Activated naive CD4-positive, alpha-beta T cell treated with anti-CD3 and anti-CD28 coated beads, Interleukin-2, amount 50 U/mL, for 16 hours (primary cell): ENCODE measurements around the gene ATP2C2.
"Not testable (repeated sequence)": the region's sequence is repeated elsewhere in the genome, so short reads cannot be mapped to it uniquely, and the experiment has no call there.

ENCODE experiments used
- DNase-seq: peaks from one replicate; pipeline ENCODE4 v3.0.0-alpha.2; 2020

ATP2C2 gene

GRCh38 chr16:84368308-84368996, at the start of gene ATP2C2:
Gene ATP2C2 (plus strand): TSS chr16:84368538. CDS start chr16:84368616, 78 bp downstream.
- no peak for DNase-seq

- DNase-seq: no peak
These were observed 49.1 kb upstream of the ATP2C2 start for GRCh38 chr16:84319146-84319760.

DNA sequence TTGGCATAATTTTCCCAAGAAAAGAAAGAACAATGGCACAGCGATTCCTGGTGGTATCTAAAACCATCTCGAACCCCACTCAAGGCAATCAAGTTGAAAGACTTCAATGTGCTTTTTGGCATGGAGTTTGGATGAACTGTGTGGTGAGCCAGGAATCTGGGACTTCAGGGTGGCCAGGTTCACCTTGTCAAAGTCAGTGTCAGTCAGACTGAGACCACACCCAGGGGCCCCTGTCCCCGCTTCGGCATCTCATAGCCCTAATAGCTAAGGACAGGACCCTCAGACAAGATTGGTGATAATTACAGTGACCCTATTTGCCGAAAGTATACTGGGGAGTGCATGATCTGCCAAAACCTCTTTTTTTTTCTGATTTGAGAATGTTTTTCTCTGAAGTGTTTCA, 47.8 kb upstream of the ATP2C2 start:
- DNase-seq: no peak

GRCh38 chr16:84321932-84322331, 46.4 kb upstream of the ATP2C2 start:
- no peak for DNase-seq

GRCh38 chr16:84322749-84323148, 45.6 kb upstream of the ATP2C2 start:
- DNase-seq: no peak

GRCh38 chr16:84323606-84324005, 44.7 kb upstream of the ATP2C2 start:
- DNase-seq: no peak

DNA sequence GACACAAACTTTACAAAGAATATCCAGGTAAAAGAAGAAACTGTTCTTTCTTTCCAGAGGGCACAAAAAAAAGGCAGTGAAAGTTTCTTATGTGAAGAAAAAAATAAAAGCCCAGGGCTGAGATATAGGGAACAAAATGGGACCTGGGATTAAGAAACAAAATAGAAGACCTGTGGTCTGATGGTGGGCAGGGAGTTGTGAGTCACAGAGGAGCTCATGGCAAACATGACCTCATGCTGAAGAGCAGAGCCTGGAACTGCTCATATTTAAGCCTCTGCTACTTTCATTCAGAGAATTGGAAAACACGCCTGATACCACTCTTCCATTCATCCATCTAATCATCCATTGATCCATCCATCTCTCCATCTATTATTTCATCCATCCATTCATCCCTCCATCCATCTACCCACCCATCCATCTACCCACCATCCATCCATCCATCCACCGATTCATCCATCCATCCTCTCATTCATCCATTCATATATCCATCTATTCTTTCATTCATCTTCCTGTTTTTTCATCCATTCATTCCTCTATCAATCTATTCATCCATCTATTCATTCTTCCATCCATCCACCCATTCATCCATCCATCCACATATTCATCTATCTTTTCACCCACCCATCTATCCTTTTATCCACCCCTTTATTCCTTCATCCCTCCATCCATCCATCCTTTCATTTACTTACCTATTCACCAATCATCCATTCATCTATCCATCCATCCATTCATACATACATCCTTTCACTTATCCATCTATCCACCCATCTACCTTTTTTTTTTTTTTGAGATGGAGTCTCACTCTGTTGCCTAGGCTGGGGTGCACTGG, 43.7 kb upstream of the ATP2C2 start:
- DNase-seq: no peak

DNA sequence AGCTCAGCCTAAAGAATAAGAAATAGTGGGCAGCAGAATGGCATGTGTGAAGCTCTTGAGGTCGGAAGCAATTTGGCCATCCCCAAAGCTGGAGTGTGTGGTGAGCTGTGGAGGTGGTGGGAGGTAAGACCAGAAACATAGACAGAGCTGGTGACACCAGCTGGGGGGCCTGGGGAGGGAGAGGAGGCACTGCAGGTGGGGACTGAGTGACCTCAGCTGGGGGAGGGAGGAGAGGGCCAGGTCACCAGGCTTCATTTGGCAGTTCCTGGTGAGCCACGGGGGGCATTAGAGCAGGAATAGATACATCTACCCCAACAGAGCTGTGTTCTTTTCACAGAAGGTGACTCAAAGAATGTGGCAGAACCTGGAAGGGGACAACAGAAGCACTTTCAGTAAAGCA, 41.8 kb upstream of the ATP2C2 start:
- DNase-seq: no peak

GRCh38 chr16:84327926-84328505, 40.3 kb upstream of the ATP2C2 start:
- DNase-seq: no peak

DNA sequence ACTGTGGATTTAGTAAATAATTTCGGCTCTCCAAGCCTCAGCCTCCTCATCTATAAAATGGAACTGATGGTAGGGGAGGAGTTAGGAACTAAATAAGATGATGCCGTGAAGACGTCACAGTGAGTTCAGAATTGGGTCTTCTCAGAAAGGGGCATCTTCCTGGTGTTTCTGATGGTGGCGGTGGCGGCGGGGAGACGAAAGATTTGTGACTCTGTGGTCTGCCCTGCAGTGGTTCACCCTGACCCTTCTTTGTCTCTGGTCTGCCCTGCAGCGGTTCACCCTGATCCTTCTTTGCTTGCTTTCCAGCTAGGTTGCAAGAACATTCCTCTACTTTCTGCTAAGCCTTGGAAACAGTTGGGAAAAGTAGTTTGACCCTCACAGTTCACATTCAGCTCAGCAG, 39.3 kb upstream of the ATP2C2 start:
- DNase-seq: no peak

- no peak for DNase-seq
These were observed 38.3 kb upstream of the ATP2C2 start for GRCh38 chr16:84329843-84330684.

GRCh38 chr16:84330685-84331050, 37.7 kb upstream of the ATP2C2 start:
- no peak for DNase-seq

- DNase-seq: no peak
These were observed 36.1 kb upstream of the ATP2C2 start for GRCh38 chr16:84331998-84332780.

- no peak for DNase-seq
These were observed 35.2 kb upstream of the ATP2C2 start for GRCh38 chr16:84332975-84333684.

DNA sequence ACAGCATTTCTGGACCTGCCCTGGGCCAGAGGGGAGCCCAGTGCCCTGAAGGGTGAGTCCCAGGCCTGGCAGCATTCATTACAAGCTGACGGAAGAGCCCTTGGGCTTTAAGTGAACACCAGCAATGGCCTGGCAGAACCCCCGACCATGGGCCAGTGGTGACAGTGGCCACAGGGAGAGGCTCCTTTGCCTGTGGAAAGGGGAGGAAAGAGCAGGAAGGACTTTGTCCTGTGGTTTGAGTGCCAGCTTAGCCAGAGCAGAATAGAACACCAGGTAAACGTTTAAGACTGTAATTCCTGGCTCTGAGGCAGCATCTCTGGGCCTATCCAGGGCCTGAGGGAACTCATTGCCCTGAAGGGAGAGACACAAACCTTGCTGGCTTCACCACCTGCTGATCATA, 34.3 kb upstream of the ATP2C2 start:
- no peak for DNase-seq

DNA sequence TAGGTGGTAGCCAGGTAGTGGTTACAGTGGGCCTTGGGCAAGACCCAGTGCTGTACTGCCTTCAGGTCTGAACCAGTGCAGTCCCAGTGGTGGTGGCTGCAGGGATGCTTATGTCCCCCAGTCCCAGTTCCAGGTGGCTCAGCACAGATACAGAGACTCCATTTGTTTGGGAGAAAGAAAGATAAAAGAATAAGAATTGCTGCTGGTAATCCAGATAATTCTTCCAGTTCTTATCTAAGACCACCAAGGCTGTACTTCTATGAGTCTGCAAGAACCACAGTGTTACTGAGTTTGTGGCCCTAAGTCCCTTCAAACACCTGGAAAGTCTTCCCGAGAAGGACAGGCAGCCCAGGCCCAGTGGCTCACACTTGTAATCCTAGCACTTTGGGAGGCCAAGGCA, 33.9 kb upstream of the ATP2C2 start:
- DNase-seq: no peak

GRCh38 chr16:84337236-84337635, 31.1 kb upstream of the ATP2C2 start:
- DNase-seq: not testable (repeated sequence)

- DNase-seq: no peak
These were observed 29.0 kb upstream of the ATP2C2 start for GRCh38 chr16:84339311-84339710.

DNA sequence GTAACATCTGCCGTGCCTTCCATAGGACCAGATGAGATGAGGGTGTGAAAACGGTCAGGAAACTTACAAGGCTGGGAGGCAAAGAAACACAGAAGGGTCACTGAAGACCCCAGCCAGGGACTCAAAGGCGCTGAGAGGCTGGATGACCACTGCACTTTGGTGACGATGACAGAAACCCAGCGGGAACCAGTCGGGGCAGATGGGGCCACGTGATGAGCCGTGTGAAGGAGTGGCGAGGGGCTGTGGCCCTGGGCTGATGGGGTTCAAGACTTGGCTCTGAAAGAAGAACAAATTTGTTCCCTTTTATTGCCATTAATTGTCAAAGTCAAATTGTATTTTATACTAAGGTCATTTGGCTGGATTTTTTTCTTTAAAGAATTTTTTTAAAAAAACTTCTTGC, 28.6 kb upstream of the ATP2C2 start:
- DNase-seq: no peak

DNA sequence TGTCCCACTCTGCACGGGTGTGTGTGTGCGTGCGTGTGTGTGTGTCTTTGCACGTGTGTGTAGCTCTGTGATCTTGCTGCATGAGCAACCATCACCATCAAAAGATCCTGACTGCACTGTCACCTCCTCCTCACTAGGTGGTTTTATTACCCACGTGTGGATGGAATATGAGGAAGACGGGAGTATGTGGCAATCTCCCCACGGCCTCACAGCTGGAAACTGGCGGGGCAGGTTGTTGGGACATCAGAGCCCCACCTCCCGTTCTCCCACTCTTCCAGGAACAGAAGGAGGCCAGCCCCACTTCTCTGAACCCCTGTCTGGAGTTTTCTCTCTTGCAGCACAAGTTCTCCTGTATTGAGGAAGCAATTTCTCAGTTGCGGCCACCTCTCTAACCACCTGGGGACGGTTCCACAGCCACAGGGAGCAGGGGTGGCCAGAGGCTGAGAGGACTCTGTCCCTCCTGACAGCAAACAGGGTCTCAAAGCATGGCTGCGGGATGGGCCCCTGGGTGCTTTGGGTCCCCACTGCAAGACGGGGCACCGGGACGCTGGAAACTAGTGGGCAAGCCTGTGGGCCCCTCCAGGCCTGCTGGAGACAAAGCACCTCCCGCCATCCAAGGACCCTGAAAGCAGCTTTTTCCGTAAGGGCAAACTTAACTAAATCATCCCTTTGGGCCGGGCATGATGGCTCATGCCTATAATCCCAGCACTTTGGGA, 27.9 kb upstream of the ATP2C2 start:
- no peak for DNase-seq
